Left ventricle myocardium superior (tissue), 1 donor: Measurements from ENCODE around the gene ABLIM1. TPM values are rescaled to one million over a fixed set of nuclear protein-coding genes. Genes with fewer than 3 reads are reported as not detected.

Experiments
- ATAC-seq: fragments of 200-7000 bp; cut with Tn5 transposase; one replicate; pipeline ENCODE4 v1.9.1; 2020; ENCODE audit warnings: mild to moderate bottlenecking, moderate library complexity
- DNase-seq: peaks from one replicate; pipeline ENCODE4 v3.0.0-alpha.2; 2020
- intact Hi-C: fragments of 100-400 bp; cut with micrococcal nuclease; formaldehyde crosslinking; loops from one replicate; pipeline ENCODE4 v1.11.0; 2022
- total RNA-seq: library from RNA; stranded (reverse); fragmentation: NEBNext Ultra II Directional; extraction: Animal tissue kit (Norgen Biotek cat#: 25700); gene quantifications from one replicate; pipeline ENCODE4 v1.2.1, GENCODE V29; 2021
- donor health status: DM: no; HTN: yes; CAD: no; lungs with severe emphysema.

Gene ABLIM1
- total RNA-seq, 1 donor from 2014 or later, result 808 TPM

GRCh38 chr10:114682532-114682931 lies 24.5 kb upstream of the ABLIM1 start:
- DNase-seq (no peak), ATAC-seq (no peak)
- intact Hi-C loops, result loop anchor here (5.0 kb wide), 1 partner anchor 50 kb away; no protein-coding TSS in a partner anchor

GRCh38 chr10:114682121-114682520 lies 24.0 kb upstream of the ABLIM1 start:
- no peak for DNase-seq
- ATAC-seq, result no peak
- intact Hi-C loops, result loop anchor here (5.0 kb wide), 1 partner anchor 50 kb away; no protein-coding TSS in a partner anchor

GRCh38 chr10:114681542-114681941 lies 23.5 kb upstream of the ABLIM1 start:
- DNase-seq (peak; percentile 56), ATAC-seq (peak; percentile 42)
- intact Hi-C loops, result loop anchor here (5.0 kb wide), 1 partner anchor 49 kb away; no protein-coding TSS in a partner anchor

GRCh38 chr10:114680543-114681117 lies 22.6 kb upstream of the ABLIM1 start:
- DNase-seq (no peak), ATAC-seq (no peak)
- intact Hi-C loops, result loop anchor here (5.0 kb wide), 1 partner anchor 48 kb away; no protein-coding TSS in a partner anchor

- ATAC-seq, result no peak
- DNase-seq, result no peak
- intact Hi-C loops, result no loop called here
These were observed 21.5 kb upstream of the ABLIM1 start for GRCh38 chr10:114679552-114679951.

GRCh38 chr10:114678820-114679219 lies 20.7 kb upstream of the ABLIM1 start:
- intact Hi-C loops, result no loop called here
- ATAC-seq, result no peak

GRCh38 chr10:114678336-114678735 lies 20.3 kb upstream of the ABLIM1 start:
- intact Hi-C loops, result no loop called here
- no peak for DNase-seq
- ATAC-seq, result no peak

More at GRCh38 chr10:114678820-114679219, 20.7 kb upstream of the ABLIM1 start:
- no peak for DNase-seq

GRCh38 chr10:114674346-114674745 lies 16.3 kb upstream of the ABLIM1 start:
- ATAC-seq, result no peak
- intact Hi-C loops, result no loop called here
- no peak for DNase-seq

- no peak for ATAC-seq
- intact Hi-C loops, result no loop called here
- DNase-seq, result no peak
These were observed 11.6 kb upstream of the ABLIM1 start for GRCh38 chr10:114669648-114670047.

GRCh38 chr10:114668375-114669080 lies 10.5 kb upstream of the ABLIM1 start:
- no peak for DNase-seq
- ATAC-seq, result no peak
- intact Hi-C loops, result no loop called here

GRCh38 chr10:114665873-114666272 lies 7.8 kb upstream of the ABLIM1 start:
- no peak for DNase-seq
- ATAC-seq, result no peak
- intact Hi-C loops, result no loop called here

GRCh38 chr10:114665406-114665805 lies 7.3 kb upstream of the ABLIM1 start:
- ATAC-seq (no peak), DNase-seq (no peak)
- intact Hi-C loops, result no loop called here

GRCh38 chr10:114664127-114664526 lies 6.1 kb upstream of the ABLIM1 start:
- DNase-seq (no peak), ATAC-seq (no peak)
- intact Hi-C loops, result no loop called here

GRCh38 chr10:114663626-114664025 lies 5.6 kb upstream of the ABLIM1 start:
- DNase-seq, result peak; percentile 57
- intact Hi-C loops, result no loop called here

GRCh38 chr10:114662646-114663217 lies 4.7 kb upstream of the ABLIM1 start:
- ATAC-seq (peak; percentile 26), DNase-seq (no peak)
- intact Hi-C loops, result no loop called here

More at GRCh38 chr10:114663626-114664025, 5.6 kb upstream of the ABLIM1 start:
- ATAC-seq, result peak; percentile 74

- intact Hi-C loops, result no loop called here
- DNase-seq (no peak), ATAC-seq (peak; percentile 59)
These were observed 3.3 kb upstream of the ABLIM1 start for GRCh38 chr10:114661212-114661880.

- DNase-seq (no peak), ATAC-seq (peak; percentile 66)
- intact Hi-C loops, result no loop called here
These were observed 2.4 kb downstream of the ABLIM1 start for GRCh38 chr10:114655671-114656070.

GRCh38 chr10:114654822-114655575 lies 3.1 kb downstream of the ABLIM1 start:
- ATAC-seq (no peak), DNase-seq (no peak)
- intact Hi-C loops, result no loop called here

- DNase-seq, result peak; percentile 58
- intact Hi-C loops, result no loop called here
These were observed 4.1 kb downstream of the ABLIM1 start for GRCh38 chr10:114653926-114654325.

More at GRCh38 chr10:114653926-114654325, 4.1 kb downstream of the ABLIM1 start:
- ATAC-seq, result peak; percentile 45
